Body of pancreas (tissue), 4 donors: ENCODE results near the gene F8.
"Not testable (repeated sequence)": the region's sequence is repeated elsewhere in the genome, so short reads cannot be mapped to it uniquely, and the experiment has no call there.

Experiments used
- CTCF ChIP-seq, 7 experiments: fragments of 450-650 bp in 4 of 7; fragments of 200-600 bp in 3 of 7; sonication (generic) in 3 of 7; IDR thresholded peaks; one replicate each; pipeline ENCODE4 v1.5.1; 2016 to 2019; ENCODE audit warnings: antibody characterized with exemption in 7 of 7
- POLR2A ChIP-seq, 3 donors: fragments of 450-650 bp; IDR thresholded peaks; one replicate each; pipeline ENCODE4 v1.6.1; 2016; ENCODE audit warnings: antibody characterized with exemption in 3 of 3, mild to moderate bottlenecking in 2 of 3

- not testable (repeated sequence) for TF ChIP-seq CTCF, POLR2A (IDR thresholded peaks at IDR 0.05)
Observed at GRCh38 chrX:154817048-154817618, 205.4 kb downstream of the F8 start.
